Measurements from ENCODE around the gene IRF1.
A peak's percentile ranks its signal among the peaks of the same experiment; 100 is the strongest.

The IRF1 gene

GRCh38 chr5:132500931-132501628 lies 10.5 kb upstream of the IRF1 start:
- DNase-seq: peak; percentile 37

GRCh38 chr5:132500244-132500930 lies 9.8 kb upstream of the IRF1 start:
- DNase-seq: no peak

GRCh38 chr5:132499440-132500243 lies 9.1 kb upstream of the IRF1 start:
- no peak for DNase-seq

GRCh38 chr5:132498686-132499271 lies 8.2 kb upstream of the IRF1 start:
- no peak for DNase-seq

- peak; percentile 15 for DNase-seq
Observed at GRCh38 chr5:132498152-132498551, 7.6 kb upstream of the IRF1 start.

GRCh38 chr5:132497488-132497997 lies 7.0 kb upstream of the IRF1 start:
- DNase-seq: peak; percentile 82

GRCh38 chr5:132496631-132497487 lies 6.3 kb upstream of the IRF1 start:
- peak; percentile 42 for DNase-seq

- DNase-seq: peak; percentile 63
Observed at GRCh38 chr5:132496191-132496630, 5.6 kb upstream of the IRF1 start.

- peak; percentile 63 for DNase-seq
Observed at GRCh38 chr5:132495667-132496190, 5.2 kb upstream of the IRF1 start.

GRCh38 chr5:132493821-132494220 lies 3.2 kb upstream of the IRF1 start:
- DNase-seq: no peak

GRCh38 chr5:132493241-132493640 lies 2.7 kb upstream of the IRF1 start:
- no peak for DNase-seq

- no peak for DNase-seq
Observed at GRCh38 chr5:132492386-132493125, 2.0 kb upstream of the IRF1 start.

- DNase-seq: no peak
Observed at GRCh38 chr5:132491368-132492364, 1.1 kb upstream of the IRF1 start.

GRCh38 chr5:132489871-132490483 lies 596 bp downstream of the IRF1 start:
- DNase-seq: peak; percentile 8

- DNase-seq: no peak
Observed at GRCh38 chr5:132489051-132489770, 1.4 kb downstream of the IRF1 start.

GRCh38 chr5:132488590-132488989 lies 2.0 kb downstream of the IRF1 start:
- DNase-seq: no peak

- DNase-seq: no peak
Observed at GRCh38 chr5:132487841-132488555, 2.6 kb downstream of the IRF1 start.

GRCh38 chr5:132487095-132487428 lies 3.5 kb downstream of the IRF1 start:
- DNase-seq: no peak
